Omental fat pad (tissue), 4 donors: Measurements from ENCODE around the gene CLIC5. TPM values are rescaled to one million over a fixed set of nuclear protein-coding genes. Genes with fewer than 3 reads are reported as not detected.

Source experiments
- ATAC-seq: fragments of 150-250 bp; one replicate; pipeline ENCODE4 v1.9.1; 2016; ENCODE audit warnings: mild to moderate bottlenecking, moderate library complexity; ENCODE audit not compliant: low FRiP score
- DNase-seq: peaks from one replicate; pipeline ENCODE4 v3.0.0-alpha.2; 2019; ENCODE audit warnings: low spot score
- total RNA-seq, 4 donors: library from RNA; depleted of rRNA; stranded (reverse); fragments of >200 nt; gene quantifications; one replicate each; pipeline ENCODE4 v1.1.0, GENCODE V29; 2016
- TF ChIP-seq, protein P1 (sequence below), 3 donors: fragments of 450-650 bp; IDR thresholded peaks; one replicate each; pipeline ENCODE4 v1.5.1; 2016 to 2017; ENCODE audit warnings: antibody characterized with exemption in 3 of 3, mild to moderate bottlenecking in 3 of 3, moderate library complexity in 2 of 3

The CLIC5 gene
- total RNA-seq, 4 donors from 2014 or later = 9.4 to 56.0 (median 21.5) TPM

DNA sequence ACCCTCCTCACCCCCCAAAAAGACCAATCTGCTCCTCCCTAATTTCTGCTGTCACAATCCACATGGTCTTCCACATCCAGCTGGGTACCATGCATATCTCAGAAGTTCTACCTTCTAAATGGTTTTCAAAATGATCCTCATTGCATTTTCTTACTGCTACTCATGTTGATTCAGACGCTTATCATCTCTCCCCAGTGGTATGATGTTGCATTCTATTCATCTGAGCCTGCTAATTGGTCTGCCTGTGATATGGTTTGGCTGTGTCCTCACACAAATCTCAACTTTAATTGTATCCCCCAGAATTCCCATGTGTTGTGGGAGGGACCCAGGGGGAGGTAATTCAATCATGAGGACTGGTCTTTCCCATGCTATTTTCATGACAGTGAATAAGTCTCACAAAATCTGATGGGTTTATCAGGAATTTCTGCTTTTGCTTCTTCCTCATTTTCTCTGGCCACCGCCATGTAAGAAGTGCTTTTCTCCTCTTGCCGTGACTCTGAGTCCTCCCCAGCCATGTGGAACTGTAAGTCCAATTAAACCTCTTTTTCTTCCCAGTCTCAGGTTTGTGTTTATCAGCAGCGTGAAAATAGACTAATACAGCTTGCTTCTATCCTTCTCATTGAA, 41.4 kb upstream of the CLIC5 start:
- DNase-seq (no peak), ATAC-seq (no peak)
- TF ChIP-seq, protein P1, sequence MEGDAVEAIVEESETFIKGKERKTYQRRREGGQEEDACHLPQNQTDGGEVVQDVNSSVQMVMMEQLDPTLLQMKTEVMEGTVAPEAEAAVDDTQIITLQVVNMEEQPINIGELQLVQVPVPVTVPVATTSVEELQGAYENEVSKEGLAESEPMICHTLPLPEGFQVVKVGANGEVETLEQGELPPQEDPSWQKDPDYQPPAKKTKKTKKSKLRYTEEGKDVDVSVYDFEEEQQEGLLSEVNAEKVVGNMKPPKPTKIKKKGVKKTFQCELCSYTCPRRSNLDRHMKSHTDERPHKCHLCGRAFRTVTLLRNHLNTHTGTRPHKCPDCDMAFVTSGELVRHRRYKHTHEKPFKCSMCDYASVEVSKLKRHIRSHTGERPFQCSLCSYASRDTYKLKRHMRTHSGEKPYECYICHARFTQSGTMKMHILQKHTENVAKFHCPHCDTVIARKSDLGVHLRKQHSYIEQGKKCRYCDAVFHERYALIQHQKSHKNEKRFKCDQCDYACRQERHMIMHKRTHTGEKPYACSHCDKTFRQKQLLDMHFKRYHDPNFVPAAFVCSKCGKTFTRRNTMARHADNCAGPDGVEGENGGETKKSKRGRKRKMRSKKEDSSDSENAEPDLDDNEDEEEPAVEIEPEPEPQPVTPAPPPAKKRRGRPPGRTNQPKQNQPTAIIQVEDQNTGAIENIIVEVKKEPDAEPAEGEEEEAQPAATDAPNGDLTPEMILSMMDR (IDR thresholded peaks at IDR 0.05) = no peak

- ATAC-seq (no peak), DNase-seq (no peak)
- TF ChIP-seq, protein P1 (IDR thresholded peaks at IDR 0.05) = no peak
Observed at GRCh38 chr6:46054516-46054915, 38.9 kb upstream of the CLIC5 start.

- TF ChIP-seq, protein P1 (IDR thresholded peaks at IDR 0.05) = no peak
- DNase-seq = no peak
Observed at GRCh38 chr6:46053039-46053933, 37.6 kb upstream of the CLIC5 start.

DNA sequence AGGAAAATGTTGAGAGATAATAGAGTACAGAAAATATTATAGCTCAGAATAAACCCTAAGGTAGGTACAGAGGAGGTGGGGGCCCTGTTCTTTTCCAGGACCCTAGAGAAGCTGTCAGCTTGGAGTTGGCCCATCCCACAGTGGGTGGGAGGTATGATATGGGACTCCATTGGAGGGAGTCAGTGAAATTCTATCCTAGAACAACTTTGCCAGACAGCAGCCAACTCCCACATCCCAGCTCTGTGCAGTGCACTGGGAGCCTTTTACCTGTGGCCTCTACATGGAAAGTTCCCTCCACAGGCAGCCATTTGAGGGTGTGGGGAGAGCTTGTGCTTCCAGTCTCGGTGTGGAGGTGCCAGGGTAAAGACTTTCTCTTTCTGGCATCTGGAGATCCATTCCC, 36.8 kb upstream of the CLIC5 start:
- DNase-seq (no peak), ATAC-seq (no peak)
- TF ChIP-seq, protein P1 (IDR thresholded peaks at IDR 0.05) = no peak

More at GRCh38 chr6:46053039-46053933, 37.6 kb upstream of the CLIC5 start:
- ATAC-seq = peak; percentile 43

DNA sequence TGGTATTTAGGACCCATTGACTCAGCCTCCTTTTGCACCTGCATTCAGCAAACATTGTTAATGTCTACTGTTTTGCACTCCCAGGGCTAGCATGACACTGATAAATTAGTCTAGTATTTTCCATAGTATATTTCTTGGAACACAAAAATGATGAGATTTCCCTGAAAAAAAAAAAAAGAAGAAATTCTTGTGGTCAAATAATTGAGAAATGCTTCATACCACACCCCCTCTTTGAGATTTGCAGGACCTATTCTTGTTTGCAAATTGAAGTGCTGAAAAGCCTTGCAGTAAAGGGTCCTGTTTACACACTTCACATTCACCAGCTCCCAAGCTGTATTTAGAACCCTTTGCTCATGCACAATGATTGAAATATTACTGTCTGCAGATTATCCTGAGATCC, 36.3 kb upstream of the CLIC5 start:
- no peak for DNase-seq
- ATAC-seq = peak; percentile 37
- TF ChIP-seq, protein P1 (IDR thresholded peaks at IDR 0.05) = no peak

DNA sequence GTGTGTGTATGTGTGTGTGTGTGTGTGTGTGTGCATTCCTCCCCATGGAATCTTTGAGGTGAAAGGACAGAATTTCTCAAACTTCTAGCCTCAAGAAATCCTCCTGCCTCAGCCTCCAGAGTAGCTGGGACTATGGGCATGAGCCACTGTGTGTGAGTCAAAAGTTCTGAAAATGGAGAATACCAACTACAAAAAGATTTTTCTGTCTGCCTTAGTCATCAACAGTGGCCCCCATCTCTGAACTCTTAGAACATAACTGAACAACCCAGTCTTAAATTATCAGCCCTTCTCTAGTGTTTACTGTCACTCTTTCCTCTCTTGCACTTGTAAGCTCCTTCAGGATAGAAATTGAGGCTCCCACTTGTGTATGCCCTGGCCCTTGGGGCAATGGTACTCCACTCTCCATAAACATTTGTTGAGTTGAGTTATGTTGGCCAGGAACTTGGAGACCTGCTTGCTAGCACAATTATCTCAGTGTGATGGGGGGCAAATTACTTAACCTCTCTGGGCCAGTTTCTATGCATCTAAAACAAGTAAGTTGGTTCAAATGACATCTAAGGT, 35.3 kb upstream of the CLIC5 start:
- DNase-seq = no peak
- ATAC-seq = no peak

More for the DNA sequence above, 35.3 kb upstream of the CLIC5 start:
- TF ChIP-seq, protein P1 (IDR thresholded peaks at IDR 0.05) = no peak
